Loucy (cell line): ENCODE measurements around the gene PMM1.

Experiments used
- CTCF ChIP-seq: fragments of 200-600 bp; sonication (generic); conservative IDR thresholded peaks from 2 replicates; pipeline ENCODE4 v1.5.1; 2014; ENCODE audit warnings: mild to moderate bottlenecking, antibody characterized with exemption, low read length
- EZH2phosphoT487 ChIP-seq: fragments of 200-600 bp; IDR thresholded peaks from 2 replicates; pipeline ENCODE4 v1.6.1; 2018; ENCODE audit warnings: antibody characterized with exemption, mild to moderate bottlenecking, moderate library complexity, borderline replicate concordance

DNA sequence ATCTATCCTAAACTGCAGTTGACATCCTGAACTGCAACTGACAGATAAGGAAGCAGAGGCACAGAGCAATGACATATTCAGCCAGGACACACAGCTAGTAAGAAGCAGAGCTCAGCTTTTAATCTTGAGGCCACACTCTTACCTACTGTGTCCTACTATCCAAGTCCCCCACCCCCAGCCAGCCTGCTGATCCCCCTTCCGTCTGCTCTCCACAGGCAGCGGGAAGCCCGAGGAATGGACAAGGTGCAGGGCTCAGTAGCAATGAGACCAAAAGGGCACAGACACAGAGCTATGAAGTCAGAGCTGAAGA is 49.7 kb downstream of the PMM1 start:
- no peak for TF ChIP-seq CTCF
- TF ChIP-seq EZH2phosphoT487 = no peak
